AG04449 (cell line): Measurements from ENCODE around the gene IL6ST.
A peak's percentile ranks its signal among the peaks of the same experiment; 100 is the strongest.

ENCODE experiments used
- CTCF ChIA-PET: fragments of 350-600 bp; formaldehyde crosslinking; extraction: SDS; loops from one replicate; lab custom pipeline; 2021; ENCODE audit warnings: antibody characterized with exemption; lab: Yijun Ruan, JAX
- POLR2A ChIA-PET: fragments of 400-600, 350-600 bp; formaldehyde crosslinking; extraction: SDS; loops from one replicate; lab custom pipeline; 2020; ENCODE audit warnings: antibody characterized with exemption, inconsistent platforms; lab: Yijun Ruan, JAX
- DNase-seq: peaks from one replicate; pipeline ENCODE4 v3.0.0-alpha.2; 2010; ENCODE audit warnings: low read depth, low spot score
- H3K4me3 ChIP-seq: 2 replicates; pipeline ENCODE4 v1.5.1; 2011; ENCODE audit warnings: low read depth, mild to moderate bottlenecking, control low read depth, low read length
- TF ChIP-seq, protein P1 (sequence below): IDR thresholded peaks from one replicate; pipeline ENCODE4 v1.5.1; 2011; ENCODE audit warnings: mild to moderate bottlenecking, moderate library complexity, low read length, control low read depth, inconsistent platforms; ENCODE audit not compliant: insufficient read depth; ENCODE audit errors: missing control alignments

The IL6ST gene

DNA sequence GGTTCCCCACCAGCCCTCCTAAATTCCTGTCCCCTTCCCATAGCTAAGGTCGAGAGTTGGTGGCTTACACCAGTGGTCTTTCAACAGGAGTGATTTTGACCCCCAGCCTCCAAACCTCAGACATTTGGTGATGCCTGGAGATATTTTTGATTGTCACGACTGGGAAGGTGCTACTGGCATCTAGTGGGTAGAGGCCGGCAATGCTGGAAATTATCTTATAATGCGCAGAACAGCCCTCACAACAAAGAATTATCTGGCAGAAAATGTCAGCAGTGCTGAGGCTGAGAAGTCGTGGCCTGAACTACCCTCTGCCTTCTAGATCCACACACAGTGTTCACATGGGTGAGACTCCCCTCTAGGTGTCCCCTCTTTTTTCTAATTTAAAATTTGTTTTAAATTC lies 74.0 kb downstream of the IL6ST start:
- ChIA-PET CTCF (interaction anchor here (0.7 to 2.6 kb wide), 12 partner anchors 9 to 577 kb away, joined by 3 to 15 read pairs (median 3); no protein-coding TSS in a partner anchor), POLR2A (no interaction called here)
- no peak overlapping the region for H3K4me3 ChIP-seq
- no peak for DNase-seq
- TF ChIP-seq, protein P1, sequence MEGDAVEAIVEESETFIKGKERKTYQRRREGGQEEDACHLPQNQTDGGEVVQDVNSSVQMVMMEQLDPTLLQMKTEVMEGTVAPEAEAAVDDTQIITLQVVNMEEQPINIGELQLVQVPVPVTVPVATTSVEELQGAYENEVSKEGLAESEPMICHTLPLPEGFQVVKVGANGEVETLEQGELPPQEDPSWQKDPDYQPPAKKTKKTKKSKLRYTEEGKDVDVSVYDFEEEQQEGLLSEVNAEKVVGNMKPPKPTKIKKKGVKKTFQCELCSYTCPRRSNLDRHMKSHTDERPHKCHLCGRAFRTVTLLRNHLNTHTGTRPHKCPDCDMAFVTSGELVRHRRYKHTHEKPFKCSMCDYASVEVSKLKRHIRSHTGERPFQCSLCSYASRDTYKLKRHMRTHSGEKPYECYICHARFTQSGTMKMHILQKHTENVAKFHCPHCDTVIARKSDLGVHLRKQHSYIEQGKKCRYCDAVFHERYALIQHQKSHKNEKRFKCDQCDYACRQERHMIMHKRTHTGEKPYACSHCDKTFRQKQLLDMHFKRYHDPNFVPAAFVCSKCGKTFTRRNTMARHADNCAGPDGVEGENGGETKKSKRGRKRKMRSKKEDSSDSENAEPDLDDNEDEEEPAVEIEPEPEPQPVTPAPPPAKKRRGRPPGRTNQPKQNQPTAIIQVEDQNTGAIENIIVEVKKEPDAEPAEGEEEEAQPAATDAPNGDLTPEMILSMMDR, result peak; percentile 41

DNA sequence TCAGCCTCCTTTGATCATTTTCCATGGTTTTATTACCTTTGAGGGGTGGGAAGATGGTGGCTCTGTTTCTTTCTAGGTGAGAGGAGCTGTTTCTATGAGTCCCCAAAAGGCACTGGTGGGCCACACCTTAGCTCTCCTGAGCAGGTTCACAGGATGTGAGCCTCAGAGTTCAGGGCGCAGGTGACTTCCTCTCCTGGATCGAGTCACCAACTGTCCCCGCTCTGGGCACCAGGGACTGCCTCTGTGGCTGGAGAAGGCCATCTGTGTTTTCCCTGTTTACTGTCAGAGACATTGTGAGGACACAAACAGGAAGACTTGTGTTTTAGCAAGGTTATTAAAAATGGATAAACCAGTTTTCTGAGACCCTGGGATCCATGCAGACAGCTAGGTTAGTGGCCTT lies 75.1 kb downstream of the IL6ST start:
- no peak for DNase-seq
- ChIA-PET CTCF (interaction anchor here (1.1 to 2.6 kb wide), 4 partner anchors 13 to 228 kb away, joined by 3 to 15 read pairs (median 5); no protein-coding TSS in a partner anchor), POLR2A (no interaction called here)
- no peak overlapping the region for H3K4me3 ChIP-seq
- TF ChIP-seq, protein P1, result no peak

DNA sequence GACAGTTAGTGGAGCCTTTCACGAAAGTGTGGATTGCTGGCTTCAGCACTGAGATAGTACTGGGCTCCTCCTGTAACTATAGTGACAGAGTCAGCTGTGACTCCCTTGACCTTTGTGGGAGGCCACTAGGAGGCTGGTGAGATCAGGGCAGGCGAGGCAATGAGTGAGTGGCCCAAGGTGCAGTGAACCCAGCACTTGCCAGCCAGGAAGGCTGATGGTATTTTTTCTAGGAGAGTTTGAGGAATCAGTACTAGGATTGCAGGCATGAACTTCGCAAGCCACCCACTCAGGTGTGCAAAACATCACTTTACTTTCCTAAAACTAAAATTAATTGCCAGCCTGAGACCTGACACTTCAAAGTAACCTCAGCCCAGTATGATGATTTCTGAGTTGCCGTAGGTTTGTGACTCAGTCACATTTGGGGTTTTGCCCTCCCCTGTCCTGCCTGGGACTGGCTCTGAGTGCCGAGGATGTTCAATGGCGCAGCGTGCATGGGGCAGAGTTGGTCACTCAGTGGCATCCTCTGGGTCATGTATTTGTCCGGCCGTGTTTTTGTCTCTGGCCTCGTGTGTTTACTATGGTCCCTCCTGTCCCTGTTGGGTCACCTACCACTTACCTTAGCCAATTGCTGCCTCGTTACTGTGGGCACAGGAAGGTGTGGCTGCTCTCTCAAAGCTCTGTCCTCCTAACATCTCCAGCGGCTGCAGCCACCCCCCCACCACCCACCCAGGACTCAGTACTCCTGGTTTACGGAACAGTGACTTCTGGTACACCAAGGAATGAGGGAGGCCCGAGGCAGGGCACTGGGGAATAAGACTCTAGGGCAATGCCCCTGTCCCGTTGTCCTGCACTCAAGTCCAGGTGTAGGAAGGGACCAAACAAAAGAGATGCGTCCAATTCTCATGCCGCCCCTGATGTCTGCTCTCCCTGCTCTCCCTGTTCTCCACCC lies 76.4 kb downstream of the IL6ST start:
- ChIA-PET CTCF (interaction anchor here (1.2 to 2.6 kb wide), 2 partner anchors 17 to 227 kb away, joined by 3 to 15 read pairs; no protein-coding TSS in a partner anchor), POLR2A (interaction anchor here (0.5 kb wide), 1 partner anchor 20 kb away, joined by 3 read pairs; no protein-coding TSS in a partner anchor)
- no peak for DNase-seq

DNA sequence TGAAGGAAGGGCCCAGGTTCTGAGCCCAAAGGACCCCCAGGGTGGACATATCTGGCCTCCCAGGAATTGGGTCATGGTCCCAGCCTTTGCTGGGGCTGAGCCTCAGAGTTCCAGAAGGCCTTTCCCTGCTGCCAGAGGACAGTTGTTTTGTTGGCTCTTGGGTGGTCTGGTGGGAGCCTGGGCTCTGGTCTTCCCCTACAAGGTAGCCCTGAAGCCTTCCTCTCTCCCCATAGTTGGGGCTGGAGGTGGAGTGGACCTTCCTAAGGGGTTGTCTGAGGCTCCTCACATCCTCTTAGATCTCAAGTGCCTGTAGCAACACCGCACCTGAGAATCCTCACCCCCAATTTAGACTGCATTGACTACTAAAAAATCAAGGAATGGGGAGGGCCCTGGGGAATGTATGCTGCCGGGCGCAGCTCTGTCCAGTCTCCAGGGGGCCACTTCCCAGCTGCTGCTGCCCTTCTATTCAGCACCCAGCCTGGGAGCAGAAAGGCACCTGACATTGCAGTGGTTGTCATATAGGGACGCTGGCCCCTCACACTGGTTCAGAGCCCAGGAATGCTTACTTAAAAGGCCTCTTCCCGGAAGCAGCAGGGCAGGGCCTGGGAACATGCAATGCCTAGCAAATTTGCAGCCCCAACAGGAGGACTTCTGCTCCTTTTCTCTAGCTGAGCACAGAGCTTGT lies 77.2 kb downstream of the IL6ST start:
- TF ChIP-seq, protein P1, result no peak
- DNase-seq, result no peak
- ChIA-PET CTCF (interaction anchor here (1.1 kb wide), 1 partner anchor 11 kb away, joined by 3 read pairs; no protein-coding TSS in a partner anchor), POLR2A (interaction anchor here (0.5 kb wide), 1 partner anchor 19 kb away, joined by 3 read pairs; no protein-coding TSS in a partner anchor)
- no peak overlapping the region for H3K4me3 ChIP-seq

More for the DNA sequence above, 76.4 kb downstream of the IL6ST start:
- no peak overlapping the region for H3K4me3 ChIP-seq
- TF ChIP-seq, protein P1, result no peak

DNA sequence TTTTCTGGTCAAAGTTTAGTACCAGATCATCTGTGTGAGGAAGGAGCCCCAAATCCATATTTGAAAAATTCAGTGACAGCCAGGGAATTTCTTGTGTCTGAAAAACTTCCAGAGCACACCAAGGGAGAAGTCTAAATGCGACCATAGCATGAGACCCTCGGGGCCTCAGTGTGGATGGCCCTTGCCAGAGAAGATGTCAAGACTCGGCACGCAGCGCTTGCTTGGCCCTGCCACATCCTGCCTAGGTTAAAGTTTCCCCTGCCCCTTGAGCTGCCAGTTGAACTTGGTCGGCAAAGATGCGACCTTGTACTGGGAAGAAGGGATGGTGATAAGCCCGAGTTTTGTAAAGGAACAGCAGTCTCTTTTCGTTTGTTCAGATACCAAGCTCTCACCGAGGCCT lies 77.8 kb downstream of the IL6ST start:
- CTCF ChIA-PET, result interaction anchor here (1.0 to 1.1 kb wide), 2 partner anchors 9 to 11 kb away, joined by 3 read pairs; no protein-coding TSS in a partner anchor
- TF ChIP-seq, protein P1, result no peak
- no peak for DNase-seq
- H3K4me3 ChIP-seq, result no peak overlapping the region
- POLR2A ChIA-PET, result no interaction called here

DNA sequence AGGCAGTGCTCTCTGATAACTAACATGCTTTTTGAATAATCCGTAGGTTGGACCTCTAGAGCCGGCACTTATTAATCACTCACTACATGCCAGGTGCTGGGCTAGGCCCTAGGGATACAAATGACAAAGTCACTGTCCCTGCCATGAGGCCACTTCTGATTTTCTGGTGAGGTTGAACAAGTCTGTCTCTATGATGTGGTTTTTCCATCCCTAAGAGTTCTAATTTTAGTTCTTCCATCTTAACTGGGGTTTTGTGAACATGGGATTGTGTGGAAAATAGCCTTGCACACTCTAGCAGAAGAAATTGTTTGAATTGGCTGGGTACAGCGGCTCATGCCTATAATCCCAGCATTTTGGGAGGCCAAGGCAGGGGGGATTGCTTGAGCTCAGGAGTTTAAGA lies 79.0 kb downstream of the IL6ST start:
- ChIA-PET POLR2A (no interaction called here), CTCF (no interaction called here)
- TF ChIP-seq, protein P1, result no peak
- DNase-seq, result no peak
- H3K4me3 ChIP-seq, result no peak overlapping the region
